Fibroblast of upper back skin (primary cell): ENCODE results near the gene ZBTB7A.
A peak's percentile ranks its signal among the peaks of the same experiment; 100 is the strongest.

ENCODE experiments used
- DNase-seq: peaks from one replicate; pipeline ENCODE4 v3.0.0-alpha.2; 2013

The ZBTB7A gene

DNA sequence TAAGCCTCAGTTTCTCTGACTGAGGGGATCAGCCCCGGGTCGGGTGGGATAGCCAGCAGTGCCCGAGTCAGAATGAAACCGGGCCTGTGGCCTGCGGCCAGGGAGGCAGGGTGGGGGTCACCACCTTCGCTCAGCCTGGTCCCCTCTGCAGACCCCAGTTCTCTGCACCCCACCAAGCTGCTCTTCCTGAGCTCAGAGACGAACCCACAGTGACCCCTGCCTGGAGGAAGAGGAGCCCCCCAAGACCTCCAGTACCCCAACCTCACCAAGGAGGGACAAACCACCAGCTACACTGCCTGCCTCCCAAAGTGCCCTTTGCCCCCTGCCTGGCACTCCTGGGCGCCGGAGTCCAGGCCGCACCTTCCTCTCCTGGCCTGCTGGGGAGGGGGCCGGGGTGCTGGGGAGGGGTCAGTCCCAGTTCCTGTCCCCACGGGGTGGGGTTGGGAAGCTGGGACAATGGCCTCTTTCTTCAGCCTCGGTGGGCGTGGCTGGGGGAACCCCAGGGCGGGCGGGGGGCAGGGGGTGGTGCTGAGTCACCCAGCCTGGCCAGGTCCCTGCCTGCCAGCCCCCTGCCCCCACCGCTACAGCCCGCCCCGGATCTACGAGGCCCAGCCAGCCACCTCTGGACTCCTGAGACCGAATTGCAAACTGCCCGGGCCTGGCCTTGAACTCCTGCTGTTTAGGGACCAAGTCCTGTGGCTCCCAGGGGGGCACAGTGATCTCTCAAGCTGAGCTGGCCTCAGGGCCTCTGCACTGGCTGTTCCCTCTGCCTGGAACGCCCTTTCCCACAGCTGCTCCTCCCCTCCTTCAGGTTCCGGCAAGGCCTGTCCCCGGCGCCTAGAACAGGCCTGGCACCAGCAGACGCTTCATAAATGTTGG, 14.3 kb downstream of the ZBTB7A start:
- DNase-seq = no peak

DNA sequence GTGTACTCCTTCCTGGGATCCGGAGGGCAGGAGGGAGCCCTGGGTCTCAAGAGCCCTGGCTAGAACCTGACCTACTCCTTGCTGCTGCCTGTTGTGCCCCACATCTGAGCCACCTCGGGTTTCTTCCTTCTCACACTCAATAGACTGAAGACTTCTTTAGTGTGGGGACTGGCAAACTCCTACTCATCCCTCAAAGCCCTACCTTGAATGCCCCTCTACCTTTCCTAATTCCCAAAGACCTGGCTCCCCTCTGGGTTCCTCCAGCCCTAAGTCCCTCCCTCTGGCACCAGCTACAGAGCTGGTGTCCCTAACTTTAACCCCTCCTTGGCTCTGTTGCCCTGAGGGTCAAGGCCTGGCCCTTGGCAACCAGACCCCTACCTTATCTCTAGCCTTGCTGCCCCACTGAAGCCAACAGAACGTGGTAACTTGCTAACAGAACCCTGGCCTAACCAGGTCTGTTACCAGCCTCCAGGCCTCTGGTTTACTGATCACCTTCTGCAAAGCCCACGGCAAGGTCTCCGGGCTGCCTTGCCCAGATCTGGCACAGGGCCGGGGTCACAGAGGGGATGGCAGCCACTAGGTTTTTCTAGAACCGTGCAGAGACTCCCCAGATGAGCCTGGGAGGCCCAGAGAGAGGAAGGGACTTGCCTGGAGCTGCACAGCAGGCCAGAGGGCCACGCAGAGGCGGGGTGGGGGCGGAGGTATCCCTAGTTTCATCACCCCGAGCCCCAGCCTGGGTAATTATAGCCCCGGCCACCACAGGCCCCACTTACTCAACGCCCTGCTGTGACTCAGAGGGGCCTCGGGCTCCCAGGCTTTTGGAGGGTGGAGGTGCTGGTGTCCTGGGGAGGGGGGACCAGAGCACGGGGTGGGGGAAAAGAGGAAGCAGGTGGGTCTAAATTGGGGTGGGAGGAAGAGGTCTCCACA, 15.3 kb downstream of the ZBTB7A start:
- peak; percentile 16 for DNase-seq

DNA sequence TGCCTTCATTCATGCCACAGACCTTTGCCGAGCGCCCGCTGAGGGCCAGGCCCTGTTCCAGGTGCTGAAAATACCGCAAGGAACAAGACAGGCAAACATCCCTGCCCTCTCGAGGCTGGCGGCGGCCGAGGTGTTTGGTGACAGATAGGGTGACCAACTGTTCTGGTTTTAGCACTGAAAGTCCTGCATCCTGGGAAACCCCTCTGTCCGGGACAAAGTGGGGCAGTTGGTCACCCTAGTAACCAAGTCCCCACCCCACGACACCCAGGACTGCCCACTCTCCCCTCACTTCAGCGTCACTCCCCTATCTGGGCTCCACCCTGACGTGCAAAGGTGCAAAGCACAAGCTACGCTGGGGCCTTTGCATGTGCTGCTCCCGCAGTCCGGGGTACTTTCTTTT, 17.3 kb downstream of the ZBTB7A start:
- DNase-seq = no peak

DNA sequence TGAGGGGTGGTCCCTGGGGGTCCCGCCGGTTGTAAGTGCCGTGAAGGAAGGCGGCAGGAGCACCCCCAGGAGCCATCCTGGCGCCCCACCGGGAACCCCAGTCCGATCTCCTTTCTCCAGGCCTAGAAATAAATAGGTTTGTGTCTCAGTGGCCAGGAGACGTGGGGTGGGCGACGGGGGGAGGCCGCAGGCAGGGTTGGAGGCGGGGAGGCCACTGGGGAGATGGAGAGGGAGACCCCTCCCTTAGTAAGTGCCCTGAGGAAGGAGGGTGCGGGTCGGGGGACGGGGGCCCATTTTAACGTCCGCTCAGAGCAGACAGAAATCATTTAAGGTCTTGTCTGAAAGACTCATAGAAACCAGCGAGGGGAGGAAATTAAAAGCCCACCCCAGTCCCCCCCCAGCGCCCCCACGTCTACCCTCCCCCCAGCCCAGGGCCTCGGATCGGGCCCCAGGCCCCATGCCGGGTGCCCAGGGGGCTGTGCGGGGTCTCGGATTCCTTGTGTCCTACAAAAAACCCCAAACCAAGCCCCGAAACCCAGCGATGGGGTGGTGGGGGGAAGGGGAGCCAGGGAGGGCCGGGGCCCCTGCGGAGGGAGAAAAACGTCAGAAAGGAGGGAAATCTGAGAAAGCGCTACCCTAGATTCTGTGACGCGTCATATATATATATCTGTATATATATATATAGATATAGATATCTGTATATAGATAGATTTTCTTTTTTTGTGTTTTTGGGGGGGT, 19.6 kb downstream of the ZBTB7A start:
- no peak for DNase-seq

DNA sequence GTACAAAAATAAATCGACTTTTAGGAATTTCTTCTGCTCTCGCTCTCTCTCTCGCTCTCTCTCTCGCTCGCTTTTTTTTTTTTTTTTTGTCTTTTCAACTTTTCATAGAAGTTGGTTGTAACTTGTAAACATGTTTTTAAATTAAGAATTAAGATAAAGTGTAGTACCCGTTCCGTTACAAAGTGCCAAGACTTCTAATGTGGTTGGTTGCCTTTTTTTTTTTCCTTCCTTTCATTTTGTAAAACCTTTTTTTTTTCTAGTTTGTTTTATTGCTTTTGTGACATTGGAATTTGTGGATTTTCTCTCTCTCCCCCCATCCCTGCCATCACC, 20.4 kb downstream of the ZBTB7A start:
- no peak for DNase-seq

DNA sequence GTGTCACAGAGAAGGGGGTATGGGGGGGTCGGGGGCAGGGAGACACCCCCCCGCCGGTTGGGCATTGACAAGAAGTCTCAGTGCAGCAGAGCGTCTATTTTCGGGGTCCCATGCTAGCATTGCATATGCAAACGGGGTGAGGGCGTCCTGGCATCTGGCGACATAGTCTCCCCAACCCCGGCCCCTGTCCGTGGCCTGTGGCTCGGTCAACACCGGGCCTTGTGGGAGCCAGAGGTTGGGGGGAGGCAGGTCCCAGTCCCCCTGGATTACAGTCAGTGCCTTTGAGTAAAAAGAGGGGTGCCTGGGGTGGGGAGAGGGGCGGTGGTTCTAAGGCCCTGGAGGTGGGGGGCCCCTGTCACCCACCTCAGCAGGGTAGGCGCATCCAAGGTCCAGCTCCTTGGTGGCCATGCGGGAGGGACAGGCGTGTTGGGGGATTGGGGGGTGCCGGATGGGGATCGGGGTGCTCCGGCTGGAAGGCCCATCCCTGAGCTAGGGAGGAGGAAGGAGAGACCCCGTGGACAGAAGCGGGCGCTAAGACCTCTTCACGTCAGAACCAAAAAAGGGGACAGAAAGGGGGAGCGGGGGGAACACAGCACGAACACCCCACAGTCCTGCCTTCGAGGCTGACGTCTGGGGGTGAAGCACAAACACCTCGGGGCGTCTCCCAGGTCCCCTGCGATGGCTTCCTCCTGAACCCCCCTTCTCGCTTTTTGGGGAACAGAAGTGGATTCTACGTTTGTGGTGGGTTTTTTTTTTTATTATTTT, 20.9 kb downstream of the ZBTB7A start:
- DNase-seq = no peak

DNA sequence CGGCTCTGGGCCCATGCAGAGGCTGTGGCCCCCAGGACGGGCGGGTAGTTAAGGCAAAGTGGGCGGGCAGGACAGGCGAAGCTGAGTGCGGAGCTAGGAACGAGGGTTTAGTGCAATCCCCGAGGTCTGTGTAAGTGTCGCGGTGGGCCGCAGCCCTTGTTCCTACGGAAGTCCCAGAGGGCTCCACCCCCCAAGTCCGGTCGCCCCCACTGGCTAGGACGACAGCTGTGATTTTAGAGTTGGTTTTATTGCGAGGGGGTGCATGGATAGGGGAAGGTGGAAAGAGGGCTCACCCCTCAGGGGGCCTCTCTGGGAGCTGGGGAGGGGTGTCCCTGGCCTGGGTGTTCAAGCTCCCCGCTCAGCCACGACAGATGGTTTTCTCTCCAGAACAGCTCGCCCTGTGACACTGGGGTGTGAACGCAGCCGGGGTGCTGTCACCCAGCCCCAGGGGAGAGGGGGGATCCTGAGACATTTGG, 21.7 kb downstream of the ZBTB7A start:
- DNase-seq = no peak

DNA sequence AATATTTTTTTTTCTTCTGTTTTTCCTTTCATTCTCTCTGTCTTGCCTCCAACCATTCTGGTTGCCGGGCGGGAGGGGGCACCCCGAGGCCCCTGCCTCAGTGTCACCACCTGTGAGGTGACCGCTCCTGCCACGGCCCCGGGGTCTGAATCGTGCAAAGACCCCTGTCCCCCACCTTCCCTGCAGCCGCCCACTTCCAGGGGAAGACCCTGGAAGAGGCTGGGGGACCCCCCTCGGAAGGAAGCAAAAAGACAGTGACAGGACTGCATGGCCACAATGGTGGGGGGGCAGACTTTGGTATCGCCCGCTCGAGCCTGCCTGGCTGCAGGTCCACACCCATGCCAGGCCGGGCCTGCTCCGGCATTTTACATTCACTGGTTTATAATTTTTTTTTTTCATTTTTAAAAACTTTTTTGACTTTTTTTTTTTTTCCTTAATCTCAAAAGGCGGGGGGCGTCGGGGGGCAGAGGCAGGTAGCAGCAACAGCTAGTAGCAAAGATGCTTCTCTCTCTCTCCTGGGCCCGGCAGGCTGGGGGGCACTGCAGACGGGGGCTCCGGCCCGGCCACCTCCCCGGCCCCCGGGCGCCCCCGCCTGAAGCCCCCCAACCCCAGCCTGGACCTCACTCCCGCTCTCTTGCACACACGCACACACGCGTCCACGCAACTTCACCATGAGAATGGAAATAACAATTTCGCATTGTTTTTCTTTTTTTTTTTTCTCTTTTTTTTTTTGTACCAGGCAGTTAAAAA, 22.6 kb downstream of the ZBTB7A start:
- DNase-seq = no peak

DNA sequence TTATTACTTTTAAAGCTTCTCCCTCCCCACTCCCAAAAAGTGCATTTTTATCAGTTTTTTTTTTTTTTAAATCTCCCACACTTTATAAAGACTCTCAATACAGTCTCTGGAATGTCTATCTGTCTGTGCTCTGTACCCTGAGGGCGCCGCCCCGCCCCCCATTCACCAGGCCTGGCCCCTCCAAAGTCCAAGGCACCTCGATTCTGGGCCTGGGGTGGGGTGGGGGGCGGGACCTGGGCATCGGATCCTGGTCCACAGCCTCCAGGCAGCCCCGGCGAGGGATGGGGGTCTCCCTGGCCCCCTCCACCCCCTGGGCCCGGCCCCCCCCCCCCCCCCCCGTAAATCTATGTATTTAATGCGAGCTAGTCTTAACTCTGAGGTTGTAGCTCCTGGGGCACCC, 23.3 kb downstream of the ZBTB7A start:
- no peak for DNase-seq

DNA sequence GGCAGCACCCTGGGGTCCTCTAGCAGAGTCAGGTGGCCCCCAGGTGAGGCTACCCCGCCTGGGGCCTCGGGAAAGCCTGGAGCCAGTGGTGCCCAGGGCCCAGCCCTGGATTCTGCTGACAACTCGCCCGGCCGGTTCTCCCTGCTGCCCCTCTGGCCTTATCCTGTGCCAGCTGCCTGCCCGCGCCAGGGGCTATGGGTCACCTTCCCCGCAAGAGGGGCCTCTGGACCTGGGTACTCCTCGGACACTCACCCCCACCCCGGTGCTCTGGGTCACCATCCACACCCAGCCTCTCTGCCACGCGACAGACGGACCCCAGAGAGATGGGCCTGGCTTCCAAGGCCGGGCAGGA, 24.0 kb downstream of the ZBTB7A start:
- DNase-seq = no peak

DNA sequence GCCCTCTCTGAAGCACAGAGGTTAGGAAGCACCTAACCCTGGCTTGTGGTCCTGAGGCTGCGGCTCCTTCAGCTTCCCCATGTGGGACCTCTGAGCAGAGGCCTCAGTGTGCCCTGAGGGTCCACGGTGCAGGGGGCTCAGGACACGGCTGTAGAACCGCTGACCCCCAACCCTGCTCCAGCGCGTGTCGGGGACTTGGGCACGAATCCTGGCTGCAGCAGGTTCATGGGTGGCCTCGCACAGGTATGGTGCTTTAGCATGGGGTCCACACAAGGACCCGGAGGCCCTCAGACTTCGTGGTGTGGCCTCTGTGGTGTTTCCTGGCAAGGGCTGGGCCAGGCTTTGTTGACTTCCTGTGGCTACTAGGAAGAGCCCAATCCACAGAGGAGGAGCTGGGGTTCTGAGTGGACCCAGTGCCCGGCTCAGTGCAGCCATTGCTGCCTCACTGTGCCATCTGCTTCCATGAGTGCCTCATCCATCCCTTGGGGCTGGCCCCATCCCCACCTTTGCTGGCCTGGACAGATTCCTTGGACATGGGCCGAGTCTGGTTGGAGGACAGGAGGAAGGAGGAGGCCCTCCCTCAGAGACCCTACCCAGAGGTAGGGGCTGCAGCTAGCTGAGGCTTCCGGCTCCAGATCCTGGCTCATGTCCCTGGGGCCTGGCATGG, 24.5 kb downstream of the ZBTB7A start:
- DNase-seq = no peak

DNA sequence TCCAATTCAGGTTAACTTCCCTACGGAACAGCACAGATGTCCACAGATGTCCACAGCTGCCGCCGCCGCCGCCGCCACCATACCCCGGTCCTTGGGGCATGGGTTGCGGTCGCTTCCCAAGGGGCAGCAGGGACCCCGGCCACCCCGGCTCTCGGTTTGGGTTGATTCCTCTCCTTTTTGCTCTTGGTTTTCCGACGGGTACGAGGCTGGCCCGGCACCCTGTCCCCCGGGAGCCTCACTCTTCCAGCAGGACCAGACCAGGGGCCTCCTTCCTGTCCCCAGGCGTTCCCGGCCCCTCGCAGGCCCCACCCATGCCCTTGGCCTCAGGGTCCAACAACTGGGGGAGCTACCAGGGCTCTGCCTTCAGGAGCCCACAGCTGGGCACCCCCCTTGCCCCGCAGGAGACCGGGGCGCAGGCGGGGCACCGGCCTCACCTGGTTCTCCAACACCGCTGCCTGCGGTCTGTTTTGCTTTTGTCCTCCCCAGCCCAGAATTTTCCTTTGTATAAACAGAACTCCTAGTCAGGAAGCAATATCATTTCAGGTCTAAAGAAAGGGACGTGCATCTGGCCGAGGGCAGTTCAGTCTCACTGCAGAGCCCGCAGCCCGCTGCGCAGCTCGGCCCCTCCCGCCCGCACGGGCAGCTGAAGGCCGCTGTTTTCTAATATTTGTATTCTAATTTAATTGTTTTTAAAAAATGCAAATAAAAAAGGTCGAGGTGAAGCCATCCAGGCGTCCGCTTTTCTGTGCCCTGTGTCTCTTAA, 27.9 kb downstream of the ZBTB7A start:
- no peak for DNase-seq

DNA sequence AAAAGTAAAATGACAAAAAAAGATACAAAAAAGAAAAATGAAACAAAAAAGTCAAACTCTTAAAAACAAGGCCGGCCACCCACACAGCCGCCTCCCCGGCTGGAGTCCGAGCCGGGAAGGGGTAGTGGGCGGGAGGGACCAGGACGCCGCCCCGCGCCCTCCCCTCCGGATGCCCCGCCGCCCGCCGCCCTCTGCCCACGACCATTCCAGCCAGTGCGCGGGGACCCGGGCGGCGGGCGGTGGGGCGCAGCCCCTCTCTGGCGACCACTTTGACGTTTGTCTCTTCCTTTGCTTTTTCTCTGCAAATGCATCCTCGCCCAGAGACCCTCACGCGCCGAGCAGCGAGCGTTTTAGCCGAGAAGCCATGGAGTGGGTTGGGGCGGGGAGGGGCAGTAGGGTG, 28.6 kb downstream of the ZBTB7A start:
- no peak for DNase-seq

DNA sequence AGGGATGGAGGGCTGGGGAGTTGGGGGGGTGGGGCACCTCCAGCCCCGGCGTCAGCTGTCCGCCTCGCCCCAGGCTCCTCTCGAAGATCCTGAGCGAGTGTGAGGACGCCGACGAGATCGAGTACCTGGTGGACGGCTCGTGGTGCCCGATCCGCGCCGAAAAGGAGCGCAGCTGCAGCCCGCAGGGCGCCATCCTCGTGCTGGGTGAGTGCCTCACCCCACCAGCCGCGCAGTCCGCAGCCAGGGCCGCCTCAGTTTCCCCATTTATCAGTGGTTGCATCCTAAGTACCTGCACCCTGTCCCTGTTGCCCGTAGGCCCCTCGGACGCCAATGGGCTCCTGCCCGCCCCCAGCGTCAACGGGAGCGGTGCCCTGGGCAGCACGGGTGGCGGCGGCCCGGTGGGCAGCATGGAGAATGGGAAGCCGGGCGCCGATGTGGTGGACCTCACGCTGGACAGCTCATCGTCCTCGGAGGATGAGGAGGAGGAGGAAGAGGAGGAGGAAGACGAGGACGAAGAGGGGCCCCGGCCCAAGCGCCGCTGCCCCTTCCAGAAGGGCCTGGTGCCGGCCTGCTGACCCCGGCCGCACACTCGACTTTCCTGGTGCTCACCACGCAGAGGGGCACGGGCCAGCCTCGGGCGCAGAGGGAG, 29.3 kb downstream of the ZBTB7A start:
- no peak for DNase-seq

DNA sequence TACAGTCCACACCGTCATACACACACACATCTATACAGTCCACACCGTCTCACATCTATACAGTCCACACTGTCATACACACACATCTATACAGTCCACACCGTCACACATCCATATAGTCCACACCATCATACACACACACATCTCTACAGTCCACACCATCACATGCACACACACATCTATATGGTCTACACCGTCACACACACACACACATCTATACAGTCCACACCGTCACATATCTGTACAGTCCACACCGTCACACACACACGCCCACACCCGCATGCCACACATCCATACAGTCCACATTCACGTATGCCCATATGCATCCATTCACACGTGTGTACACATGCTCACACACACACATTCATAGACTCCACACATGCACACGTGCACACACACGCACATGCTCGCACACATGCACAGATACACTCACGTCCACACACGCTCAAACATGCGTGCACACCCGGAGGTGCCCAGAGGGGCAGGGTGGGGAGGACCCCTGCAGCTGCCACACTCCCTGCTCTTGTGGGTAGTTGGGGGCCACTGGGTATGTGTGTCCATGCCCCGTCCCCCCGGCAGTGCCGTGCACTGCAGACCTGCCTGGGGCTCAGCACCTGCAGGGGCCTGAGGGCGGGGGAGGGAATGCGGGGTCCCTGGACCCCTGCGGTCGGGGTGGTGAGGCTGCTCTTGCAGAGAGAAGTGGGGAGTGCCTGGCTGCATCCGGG, 30.0 kb downstream of the ZBTB7A start:
- no peak for DNase-seq

DNA sequence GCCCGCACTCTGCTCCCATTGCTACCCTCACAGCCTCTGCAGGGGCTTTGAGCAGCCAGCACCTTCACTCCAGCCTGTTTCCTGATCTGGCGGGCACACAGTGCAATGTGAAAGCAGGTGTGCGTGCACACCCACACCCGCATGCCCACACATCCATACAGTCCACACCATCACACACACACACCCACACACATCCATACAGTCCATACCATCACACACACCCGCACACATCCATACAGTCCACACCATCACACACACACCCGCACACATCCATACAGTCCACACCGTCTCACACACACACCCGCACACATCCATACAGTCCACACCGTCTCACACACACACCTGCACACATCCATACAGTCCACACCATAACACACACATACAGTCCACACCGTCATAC, 31.1 kb downstream of the ZBTB7A start:
- no peak for DNase-seq

DNA sequence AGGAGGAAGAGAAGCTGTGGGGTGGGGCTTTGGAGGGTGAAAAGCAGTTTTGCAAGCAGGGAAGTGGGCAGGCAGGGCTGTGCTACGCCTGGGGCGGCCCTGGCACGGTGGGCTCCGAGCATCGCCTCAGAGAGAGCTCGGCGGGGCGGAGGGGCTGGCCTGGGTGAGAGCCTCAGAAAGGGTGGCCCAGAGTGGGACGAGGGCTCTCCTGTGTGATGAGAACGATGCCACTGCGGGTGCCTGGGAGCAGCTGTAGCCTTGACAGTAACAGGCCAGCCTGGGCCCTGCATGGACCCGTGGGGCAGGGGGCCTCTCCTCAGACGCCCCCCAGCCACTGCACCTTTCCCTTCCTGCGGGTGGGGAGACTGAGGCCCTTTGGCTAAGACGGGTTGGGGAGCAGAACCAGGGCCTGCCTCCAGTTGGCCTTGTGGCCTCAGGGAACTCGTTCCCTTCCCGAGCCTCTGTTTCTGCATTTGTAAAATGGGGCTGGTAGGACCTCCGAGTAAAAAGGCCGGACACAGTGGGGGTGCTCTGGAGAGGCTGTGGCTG, 31.6 kb downstream of the ZBTB7A start:
- no peak for DNase-seq

DNA sequence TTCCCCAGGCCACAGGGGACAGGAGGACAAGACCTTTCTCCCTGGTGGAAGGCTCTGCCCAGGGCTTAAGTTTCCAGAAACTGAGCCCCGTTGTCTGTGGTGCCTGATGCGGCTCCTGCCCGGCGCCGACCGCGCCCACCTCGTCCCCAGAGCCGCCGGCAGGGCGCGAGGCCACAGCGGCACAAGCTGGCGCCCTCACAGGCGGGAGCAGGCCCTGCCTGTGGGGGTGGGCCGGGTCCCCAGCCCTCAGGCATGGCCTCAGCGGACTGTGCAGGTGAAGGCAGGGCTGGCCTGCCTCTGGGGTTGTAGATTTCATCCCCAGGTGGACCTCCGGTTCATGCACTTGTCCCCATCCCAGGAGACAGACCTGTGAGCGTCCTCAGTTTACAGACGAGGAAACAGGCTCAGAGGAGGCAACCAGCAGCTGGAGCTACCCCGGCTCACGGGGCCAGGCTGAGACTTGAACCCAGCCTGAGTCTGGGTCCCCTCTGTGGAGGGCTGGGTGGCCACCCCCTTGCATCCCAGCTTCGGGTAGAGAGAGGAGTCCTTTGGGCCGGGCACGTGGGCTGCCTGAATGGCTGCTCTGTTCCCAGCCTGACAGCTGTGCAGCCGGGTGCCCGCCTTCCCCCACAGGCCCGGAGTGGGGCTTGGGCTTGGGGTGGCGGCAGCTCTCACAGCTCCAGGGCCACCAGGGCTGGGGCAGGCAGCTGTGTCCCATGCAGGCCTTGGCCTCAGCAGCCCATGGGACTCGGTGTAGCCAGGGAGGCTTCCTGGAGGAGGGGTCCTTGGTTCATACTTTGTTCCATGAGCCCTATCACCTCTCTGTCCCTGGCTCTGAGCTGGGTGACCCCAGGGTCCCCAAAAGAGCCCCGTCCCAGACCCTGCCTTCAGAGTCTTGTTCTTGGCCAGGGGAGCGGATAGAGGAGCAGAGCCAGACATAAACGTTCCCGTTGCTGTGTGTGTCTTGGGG, 32.4 kb downstream of the ZBTB7A start:
- DNase-seq = no peak
